Aorta (tissue), 5 donors: ENCODE measurements around the gene OR10AD1. TPM values are rescaled to one million over a fixed set of nuclear protein-coding genes. Genes with fewer than 3 reads are reported as not detected.
"Not testable (repeated sequence)": the region's sequence is repeated elsewhere in the genome, so short reads cannot be mapped to it uniquely, and the experiment has no call there.

ENCODE experiments used
- ATAC-seq: fragments of 200-7000 bp; cut with Tn5 transposase; one replicate; pipeline ENCODE4 v1.9.1; 2022; ENCODE audit warnings: moderate library complexity; ENCODE audit not compliant: low FRiP score
- DNase-seq, 2 donors: peaks; one replicate each; pipeline ENCODE4 v3.0.0-alpha.2; 2020
- H3K27ac ChIP-seq, 2 donors: one replicate each; pipeline ENCODE4 v1.5.1; 2013; ENCODE audit warnings: low read length in 2 of 2, mild to moderate bottlenecking in 2 of 2, moderate library complexity in 2 of 2, control low read depth in 1 of 2, inconsistent platforms in 1 of 2, low read depth in 1 of 2
- H3K27me3 ChIP-seq, 2 donors: one replicate each; pipeline ENCODE4 v1.6.1; 2013; ENCODE audit warnings: control low read depth in 1 of 2, low read length in 1 of 2, mild to moderate bottlenecking in 1 of 2, moderate library complexity in 1 of 2; ENCODE audit not compliant: insufficient read depth in 2 of 2, control insufficient read depth in 1 of 2
- H3K36me3 ChIP-seq, 2 donors: one replicate each; pipeline ENCODE4 v1.6.1; 2013; ENCODE audit warnings: control low read depth in 1 of 2, low read length in 1 of 2, mild to moderate bottlenecking in 1 of 2; ENCODE audit not compliant: insufficient read depth in 2 of 2, control insufficient read depth in 1 of 2
- H3K4me1 ChIP-seq, 2 donors: one replicate each; pipeline ENCODE4 v1.6.1; 2013; ENCODE audit warnings: low read length in 2 of 2, control low read depth in 1 of 2, mild to moderate bottlenecking in 1 of 2, moderate library complexity in 1 of 2; ENCODE audit not compliant: insufficient read depth in 2 of 2, control insufficient read depth in 1 of 2
- H3K4me3 ChIP-seq, 2 donors: one replicate each; pipeline ENCODE4 v1.5.1; 2013; ENCODE audit warnings: low read length in 2 of 2, control low read depth in 1 of 2, mild to moderate bottlenecking in 1 of 2
- H3K9me3 ChIP-seq: one replicate; pipeline ENCODE4 v1.6.1; 2013; ENCODE audit warnings: mild to moderate bottlenecking, low read length; ENCODE audit not compliant: control insufficient read depth
- WGBS, 2 donors: extraction: QIAGEN DNeasy Blood & Tissue Kit; methylation state at CpG; one replicate each; pipeline ENCODE4 v1.1.7; 2013; 5-methylcytosine and 5-hydroxymethylcytosine counted together
- intact Hi-C, 2 donors: fragments of 100-400 bp; cut with DNase I; formaldehyde crosslinking; loops; one replicate each; pipeline versions ENCODE4 v1.14.2 to v1.15.0; 2022
- long read RNA-seq, 2 donors: library from polyadenylated mRNA; unstranded; transcript quantifications; one replicate each; pipeline ENCODE4 v2.0.0, GENCODE V29; 2020 to 2021
- polyA plus RNA-seq, 2 donors: library from polyadenylated mRNA; stranded (reverse); fragments of 200-250 nt; gene quantifications; one replicate each; pipeline ENCODE4 v1.2.3, GENCODE V29; 2013
- total RNA-seq, 2 donors: library from RNA; stranded (reverse); fragmentation: NEBNext Ultra II Directional; extraction: Animal tissue kit (Norgen Biotek cat#: 25700); gene quantifications; one replicate each; pipeline ENCODE4 v1.2.1, GENCODE V29; 2021
- donor health status: healthy with polysubstance abuse.
- donor health status: Bipolar disorder and iron deficiency.
- donor health status: DM: no; HTN: no; CAD: no.
- donor health status: DM: no; HTN: no; CAD: no.
- donor health status: DM: yes; HTN: yes; CAD: no.

OR10AD1 gene
- total RNA-seq (not detected), polyA plus RNA-seq (not detected)
- long read RNA-seq, donor 1, result 0 reads
- long read RNA-seq, donor 2, result 0 reads

DNA sequence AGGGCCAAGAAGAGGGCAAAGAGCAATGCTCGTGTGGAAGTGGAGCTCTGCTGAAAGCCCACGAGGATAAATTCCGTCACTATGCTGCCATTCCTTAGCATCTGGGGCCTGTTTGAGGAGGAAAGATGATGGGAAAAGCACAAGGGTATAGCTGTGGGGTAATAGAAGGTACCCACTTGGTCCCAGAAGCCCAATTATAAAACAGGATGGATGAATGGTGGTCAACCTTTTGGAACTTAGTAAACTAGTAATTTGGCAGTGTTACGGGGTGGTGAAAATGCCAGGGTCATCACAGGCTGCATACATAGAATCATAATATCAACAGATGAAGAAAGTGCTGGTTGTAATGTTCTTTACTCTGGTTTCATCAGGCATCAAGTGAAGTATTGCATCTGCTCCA lies at the start of gene OR10AD1:
OR10AD1 (minus strand) TSS at position 101 of the 400 bp plus-strand sequence; CDS start at position 101, 0 bp downstream.
- peaks cover 0 to 3% of the 10 kb centered on the region in 2 donors for H3K4me1 ChIP-seq
- no peaks in the 10 kb centered on the region for H3K27me3 ChIP-seq
- no peaks in the 10 kb centered on the region for H3K36me3 ChIP-seq
- H3K9me3 ChIP-seq, result peaks cover 8% of the 10 kb centered on the region
- DNase-seq (no peak), ATAC-seq (no peak)
- no peak within 1 kb of the TSS for H3K4me3 ChIP-seq
- intact Hi-C loops, result no loop called here
- H3K27ac ChIP-seq, result no peak within 1 kb of the TSS
- 74 to 82% methylated on average over 4 of the region's 4 CpGs for WGBS, 2 donors

GRCh38 chr12:48247181-48247966 lies 44.3 kb upstream of the OR10AD1 start:
- intact Hi-C loops, result no loop called here
- Histone ChIP-seq H3K27me3 (peaks cover 0 to 2% of the 10 kb centered on the region in 2 donors), H3K4me1 (no peaks in the 10 kb centered on the region), H3K9me3 (peaks cover 2% of the 10 kb centered on the region), H3K36me3 (no peaks in the 10 kb centered on the region), H3K4me3 (no peak overlapping the region), H3K27ac (no peak overlapping the region)
- no peak for ATAC-seq
- 71 to 85% methylated on average over 5 of the region's 5 CpGs for WGBS, 2 donors
- no peak for DNase-seq

GRCh38 chr12:48237162-48237561 lies 34.1 kb upstream of the OR10AD1 start:
- H3K36me3 ChIP-seq, result no peaks in the 10 kb centered on the region
- no peak overlapping the region for H3K27ac ChIP-seq
- DNase-seq, result no peak
- no peak overlapping the region for H3K4me3 ChIP-seq
- no peaks in the 10 kb centered on the region for H3K4me1 ChIP-seq
- intact Hi-C loops, result no loop called here
- no peak for ATAC-seq
- no peaks in the 10 kb centered on the region for H3K9me3 ChIP-seq
- no peaks in the 10 kb centered on the region for H3K27me3 ChIP-seq
- WGBS, 2 donors, result 54 to 73% methylated on average over 3 of the region's 3 CpGs

DNA sequence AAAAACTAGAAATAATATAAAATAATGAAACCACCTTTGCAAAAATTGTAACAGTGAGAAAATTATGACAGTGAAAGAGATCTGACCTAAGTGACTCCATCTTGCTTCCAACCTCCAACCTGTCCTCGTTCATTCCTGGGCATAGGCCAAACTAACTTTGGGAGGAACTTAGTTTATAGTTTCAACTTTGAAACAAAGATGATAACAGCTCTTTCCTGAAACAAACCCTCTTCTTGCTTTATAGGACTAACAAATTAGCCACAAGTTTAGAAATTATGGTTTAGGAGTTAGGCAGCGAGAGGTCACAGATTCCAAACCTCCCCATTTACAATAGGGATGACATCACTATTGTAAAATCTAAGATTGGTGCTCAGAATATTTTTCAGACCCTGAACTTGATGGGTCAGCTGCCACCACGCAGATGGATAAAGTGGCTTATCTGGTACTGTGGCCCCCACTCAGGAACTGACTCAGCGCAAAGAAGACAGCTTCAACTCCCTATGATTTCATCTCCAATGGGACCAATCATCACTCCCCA lies 32.8 kb upstream of the OR10AD1 start:
- Histone ChIP-seq H3K9me3 (no peaks in the 10 kb centered on the region), H3K4me1 (no peaks in the 10 kb centered on the region), H3K27me3 (no peaks in the 10 kb centered on the region), H3K36me3 (no peaks in the 10 kb centered on the region), H3K4me3 (no peak overlapping the region), H3K27ac (no peak overlapping the region)
- intact Hi-C loops, result no loop called here
- ATAC-seq (no peak), DNase-seq (no peak)
- 60 to 70% methylated on average over 4 of the region's 4 CpGs for WGBS, 2 donors

DNA sequence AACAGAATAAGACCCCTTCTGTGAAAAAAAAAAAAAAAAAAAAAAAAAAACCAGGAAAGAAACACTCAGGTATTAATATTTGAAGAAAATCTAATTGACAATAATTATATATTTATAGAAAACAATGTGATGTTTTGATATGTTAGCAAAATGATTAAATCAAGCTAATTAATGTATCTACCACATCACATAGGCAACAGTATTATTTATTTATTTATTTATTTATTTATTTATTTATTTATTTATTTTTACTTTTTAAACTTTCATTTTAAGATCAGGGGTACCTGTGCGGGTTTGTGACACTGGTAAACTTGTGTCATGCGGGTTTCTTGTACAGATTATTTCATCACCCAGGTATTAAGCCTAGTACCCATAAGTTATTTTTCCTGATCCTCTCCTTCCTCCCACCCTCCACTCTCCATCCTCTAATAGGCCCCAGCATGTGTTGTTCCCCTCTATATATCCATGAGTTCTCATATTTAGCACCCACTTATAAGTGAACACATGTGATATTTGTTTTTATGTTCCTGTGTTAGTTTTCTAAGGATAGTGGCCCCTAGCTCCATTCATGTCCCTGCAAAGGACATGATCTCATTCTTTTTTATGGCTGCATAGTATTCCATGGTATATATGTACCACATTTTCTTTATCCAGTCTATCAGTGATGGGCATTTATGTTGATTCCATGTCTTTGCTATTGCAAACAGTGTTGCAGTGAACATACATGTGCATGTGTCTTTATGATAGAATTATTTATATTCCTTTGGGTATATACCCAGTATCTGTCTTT lies 28.3 kb upstream of the OR10AD1 start:
- intact Hi-C loops, H3K27ac ChIP-seq, H3K4me3 ChIP-seq, DNase-seq, H3K27me3 ChIP-seq, H3K9me3 ChIP-seq, ATAC-seq, H3K4me1 ChIP-seq, H3K36me3 ChIP-seq: not testable (repeated sequence)
- 94 to 97% methylated on average over 2 of the region's 2 CpGs for WGBS, 2 donors

DNA sequence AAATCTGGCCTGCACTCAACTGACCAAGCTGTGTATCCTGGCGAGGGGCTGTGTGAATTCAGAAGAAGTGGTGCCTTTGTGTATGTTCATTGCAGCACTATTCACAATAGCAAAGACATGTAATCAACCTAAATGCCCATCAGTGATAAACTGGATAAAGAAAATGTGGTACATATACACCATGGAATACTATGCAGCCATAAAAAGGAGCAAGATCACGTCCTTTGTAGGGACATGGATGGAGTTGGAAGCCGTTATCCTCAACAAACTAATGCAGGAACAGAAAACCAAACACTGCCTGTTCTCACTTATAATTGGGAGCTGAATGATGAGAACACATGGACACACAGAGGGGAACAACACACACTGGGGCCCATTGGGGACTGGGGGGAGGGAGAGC lies 21.4 kb upstream of the OR10AD1 start:
- H3K4me3 ChIP-seq, H3K9me3 ChIP-seq, ATAC-seq, H3K27ac ChIP-seq, H3K36me3 ChIP-seq, H3K27me3 ChIP-seq, intact Hi-C loops, H3K4me1 ChIP-seq, DNase-seq: not testable (repeated sequence)
- 86 to 88% methylated on average over 3 of the region's 3 CpGs for WGBS, 2 donors

DNA sequence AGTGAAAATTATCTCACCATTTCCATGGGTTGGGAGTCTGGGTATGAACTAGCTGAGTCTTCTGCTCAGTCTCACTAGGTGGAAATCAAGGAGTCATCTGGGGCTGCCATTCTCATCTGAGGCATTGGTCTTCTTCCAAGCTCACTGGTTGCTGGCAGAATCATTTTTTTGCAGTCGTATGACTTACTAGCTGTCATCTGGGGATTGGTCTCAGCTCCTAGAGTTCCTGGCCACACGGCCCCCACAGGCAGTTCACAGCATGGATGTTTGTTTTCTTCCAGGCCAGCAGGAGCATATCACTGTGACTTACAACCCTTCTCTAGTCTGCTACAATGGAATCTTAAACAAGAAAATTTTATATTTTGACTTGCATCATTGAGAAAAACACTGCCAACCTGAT lies 18.6 kb upstream of the OR10AD1 start:
- no peak overlapping the region for H3K27ac ChIP-seq
- H3K4me3 ChIP-seq, result no peak overlapping the region
- H3K9me3 ChIP-seq, result peaks cover 2% of the 10 kb centered on the region
- no peaks in the 10 kb centered on the region for H3K36me3 ChIP-seq
- DNase-seq, result no peak
- 7 to 11% methylated on average over 2 of the region's 2 CpGs for WGBS, 2 donors
- ATAC-seq, result no peak
- no peaks in the 10 kb centered on the region for H3K27me3 ChIP-seq
- no peaks in the 10 kb centered on the region for H3K4me1 ChIP-seq
- intact Hi-C loops, result no loop called here

DNA sequence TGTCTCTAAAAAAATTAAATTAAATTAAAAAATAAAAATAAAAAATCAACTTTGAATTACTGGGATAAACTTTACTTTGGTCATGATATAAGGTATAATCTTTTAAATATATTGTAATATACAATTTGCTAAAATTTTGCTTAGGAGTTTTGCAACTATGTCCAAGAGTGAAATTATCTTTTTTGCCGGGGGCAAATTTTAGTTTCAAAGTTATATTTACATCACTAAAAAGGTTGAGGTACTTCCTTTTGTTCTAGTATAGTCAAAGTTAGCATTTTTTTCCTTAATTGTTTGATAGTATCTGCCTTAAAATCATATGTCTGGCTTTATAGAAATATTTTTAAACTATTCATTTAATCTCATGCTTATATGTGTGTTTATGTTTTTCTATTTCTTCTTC lies 17.6 kb upstream of the OR10AD1 start:
- Histone ChIP-seq H3K27ac (no peak overlapping the region), H3K27me3 (no peaks in the 10 kb centered on the region), H3K4me3 (no peak overlapping the region), H3K36me3 (no peaks in the 10 kb centered on the region), H3K9me3 (peaks cover 2% of the 10 kb centered on the region), H3K4me1 (no peaks in the 10 kb centered on the region)
- ATAC-seq, result no peak
- 89 to 93% methylated on average over 1 of the region's 1 CpG for WGBS, 2 donors
- intact Hi-C loops, result no loop called here
- no peak for DNase-seq
